Measurements from ENCODE around the gene SLC38A2.

The SLC38A2 gene

DNA sequence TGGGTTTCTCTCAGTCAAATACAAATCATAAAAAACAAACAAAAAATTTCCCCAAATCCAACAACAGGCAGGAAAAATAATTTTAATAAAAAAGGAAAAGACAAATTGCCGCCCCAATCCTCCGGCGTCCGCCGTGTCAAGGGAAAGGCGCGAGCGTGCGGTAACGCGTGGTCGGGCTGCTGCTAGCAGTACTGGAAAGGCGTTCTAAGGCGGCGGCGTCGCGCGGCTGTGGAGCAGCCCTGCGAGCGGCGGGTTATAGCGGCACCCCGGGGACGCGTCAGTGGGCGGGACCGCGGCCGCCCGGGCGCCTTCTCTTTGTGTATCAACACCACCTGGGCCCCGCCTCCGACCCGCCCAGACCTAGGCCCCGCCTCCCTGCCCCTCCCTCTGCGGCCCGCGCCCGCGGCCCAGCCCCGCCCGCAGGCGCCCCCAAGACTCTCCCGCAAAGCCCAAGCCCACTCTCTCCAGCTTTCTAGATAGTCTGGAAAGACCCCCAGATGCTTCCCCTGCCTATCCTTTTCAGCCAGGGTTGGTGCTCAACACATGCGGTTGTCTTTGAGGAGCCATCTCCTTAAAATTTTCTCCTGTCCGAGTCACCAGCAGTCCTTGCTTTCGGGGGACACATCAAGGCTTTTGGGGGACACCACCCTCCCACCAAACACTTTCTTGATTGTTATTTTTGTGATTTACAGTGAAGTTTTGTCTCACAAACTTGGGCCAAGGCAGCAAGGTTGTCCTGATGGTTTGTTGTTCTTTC lies at the start of gene SLC38A2 (continued):
- TF ChIP-seq ZBTB6 (tag by site-specific recombination; IDR thresholded peaks at IDR 0.05): no peak
- TF ChIP-seq SCRT2 (tag by site-specific recombination; IDR thresholded peaks at IDR 0.05): 0 out of 2 replicates have a peak, but pooled peaks have one; percentile 23
- no peak for TF ChIP-seq ZBTB21 (tag by site-specific recombination; IDR thresholded peaks at IDR 0.05)
- TF ChIP-seq, protein P1, sequence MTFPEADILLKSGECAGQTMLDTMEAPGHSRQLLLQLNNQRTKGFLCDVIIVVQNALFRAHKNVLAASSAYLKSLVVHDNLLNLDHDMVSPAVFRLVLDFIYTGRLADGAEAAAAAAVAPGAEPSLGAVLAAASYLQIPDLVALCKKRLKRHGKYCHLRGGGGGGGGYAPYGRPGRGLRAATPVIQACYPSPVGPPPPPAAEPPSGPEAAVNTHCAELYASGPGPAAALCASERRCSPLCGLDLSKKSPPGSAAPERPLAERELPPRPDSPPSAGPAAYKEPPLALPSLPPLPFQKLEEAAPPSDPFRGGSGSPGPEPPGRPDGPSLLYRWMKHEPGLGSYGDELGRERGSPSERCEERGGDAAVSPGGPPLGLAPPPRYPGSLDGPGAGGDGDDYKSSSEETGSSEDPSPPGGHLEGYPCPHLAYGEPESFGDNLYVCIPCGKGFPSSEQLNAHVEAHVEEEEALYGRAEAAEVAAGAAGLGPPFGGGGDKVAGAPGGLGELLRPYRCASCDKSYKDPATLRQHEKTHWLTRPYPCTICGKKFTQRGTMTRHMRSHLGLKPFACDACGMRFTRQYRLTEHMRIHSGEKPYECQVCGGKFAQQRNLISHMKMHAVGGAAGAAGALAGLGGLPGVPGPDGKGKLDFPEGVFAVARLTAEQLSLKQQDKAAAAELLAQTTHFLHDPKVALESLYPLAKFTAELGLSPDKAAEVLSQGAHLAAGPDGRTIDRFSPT (tag by site-specific recombination; IDR thresholded peaks at IDR 0.05): no peak
- no peak for TF ChIP-seq ZFP3 (tag by site-specific recombination; IDR thresholded peaks at IDR 0.05; ENCODE audit: low read depth)
- TF ChIP-seq ZNF155 (tag by site-specific recombination; IDR thresholded peaks at IDR 0.05): no peak
- TF ChIP-seq RBAK (tag by site-specific recombination; IDR thresholded peaks at IDR 0.05): no peak
- TF ChIP-seq ZNF621 (tag by site-specific recombination; IDR thresholded peaks at IDR 0.05): no peak
- TF ChIP-seq, protein P2, sequence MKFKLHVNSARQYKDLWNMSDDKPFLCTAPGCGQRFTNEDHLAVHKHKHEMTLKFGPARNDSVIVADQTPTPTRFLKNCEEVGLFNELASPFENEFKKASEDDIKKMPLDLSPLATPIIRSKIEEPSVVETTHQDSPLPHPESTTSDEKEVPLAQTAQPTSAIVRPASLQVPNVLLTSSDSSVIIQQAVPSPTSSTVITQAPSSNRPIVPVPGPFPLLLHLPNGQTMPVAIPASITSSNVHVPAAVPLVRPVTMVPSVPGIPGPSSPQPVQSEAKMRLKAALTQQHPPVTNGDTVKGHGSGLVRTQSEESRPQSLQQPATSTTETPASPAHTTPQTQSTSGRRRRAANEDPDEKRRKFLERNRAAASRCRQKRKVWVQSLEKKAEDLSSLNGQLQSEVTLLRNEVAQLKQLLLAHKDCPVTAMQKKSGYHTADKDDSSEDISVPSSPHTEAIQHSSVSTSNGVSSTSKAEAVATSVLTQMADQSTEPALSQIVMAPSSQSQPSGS (tag by site-specific recombination; IDR thresholded peaks at IDR 0.05; ENCODE audit: low read depth): no peak
- TF ChIP-seq ZEB2 (tag by site-specific recombination; IDR thresholded peaks at IDR 0.05): peak; percentile 69
- TF ChIP-seq ZNF169 (tag by site-specific recombination; IDR thresholded peaks at IDR 0.05): no peak
- no peak for TF ChIP-seq ZFHX2 (tag by site-specific recombination; conservative IDR thresholded peaks at IDR 0.05)
- TF ChIP-seq TRIM28 (IDR thresholded peaks at IDR 0.05; ENCODE audit: borderline replicate concordance, low read length): no peak
- no peak for TF ChIP-seq ZBTB1 (tag by site-specific recombination; IDR thresholded peaks at IDR 0.05)
- TF ChIP-seq, protein P3, sequence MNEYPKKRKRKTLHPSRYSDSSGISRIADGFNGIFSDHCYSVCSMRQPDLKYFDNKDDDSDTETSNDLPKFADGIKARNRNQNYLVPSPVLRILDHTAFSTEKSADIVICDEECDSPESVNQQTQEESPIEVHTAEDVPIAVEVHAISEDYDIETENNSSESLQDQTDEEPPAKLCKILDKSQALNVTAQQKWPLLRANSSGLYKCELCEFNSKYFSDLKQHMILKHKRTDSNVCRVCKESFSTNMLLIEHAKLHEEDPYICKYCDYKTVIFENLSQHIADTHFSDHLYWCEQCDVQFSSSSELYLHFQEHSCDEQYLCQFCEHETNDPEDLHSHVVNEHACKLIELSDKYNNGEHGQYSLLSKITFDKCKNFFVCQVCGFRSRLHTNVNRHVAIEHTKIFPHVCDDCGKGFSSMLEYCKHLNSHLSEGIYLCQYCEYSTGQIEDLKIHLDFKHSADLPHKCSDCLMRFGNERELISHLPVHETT (tag by site-specific recombination; IDR thresholded peaks at IDR 0.05): peak; percentile 59; the same call in 1 of the 2 replicates
- TF ChIP-seq ZNF37A (tag by site-specific recombination; IDR thresholded peaks at IDR 0.05): no peak
- no peak for TF ChIP-seq ZNF211 (tag by site-specific recombination; IDR thresholded peaks at IDR 0.05; ENCODE audit: low read depth)
- TF ChIP-seq ZFP41 (tag by site-specific recombination; IDR thresholded peaks at IDR 0.05; ENCODE audit: borderline replicate concordance): no peak
- TF ChIP-seq ZFP69B (tag by site-specific recombination; IDR thresholded peaks at IDR 0.05): no peak
- no peak for TF ChIP-seq HOXC10 (CRISPR knock-in tag; IDR thresholded peaks at IDR 0.05)
- TF ChIP-seq ZNF394 (tag by site-specific recombination; IDR thresholded peaks at IDR 0.05; ENCODE audit: borderline replicate concordance): peak; percentile 77
- no peak for TF ChIP-seq ZNF292 (tag by site-specific recombination; IDR thresholded peaks at IDR 0.05; ENCODE audit: borderline replicate concordance, low read depth)
- TF ChIP-seq ZNF747 (tag by site-specific recombination; IDR thresholded peaks at IDR 0.05): no peak
- TF ChIP-seq ZNF449 (tag by site-specific recombination; IDR thresholded peaks at IDR 0.05): 0 out of 2 replicates have a peak, but pooled peaks have one; percentile 31
- TF ChIP-seq TCF7L2 (IDR thresholded peaks at IDR 0.05; ENCODE audit: borderline replicate concordance, low read depth, low read length): no peak
- TF ChIP-seq ZNF776 (tag by site-specific recombination; IDR thresholded peaks at IDR 0.05; ENCODE audit: borderline replicate concordance): no peak
- TF ChIP-seq ZNF623 (tag by site-specific recombination; IDR thresholded peaks at IDR 0.05): peak; percentile 34; the same call in 1 of the 2 replicates
- no peak for TF ChIP-seq ZNF404 (tag by site-specific recombination; IDR thresholded peaks at IDR 0.05)
- no peak; the same call in 1 of the 2 replicates for TF ChIP-seq PRDM10 (tag by site-specific recombination; IDR thresholded peaks at IDR 0.05)
